Gastrocnemius medialis (tissue), 4 donors: ENCODE data around the gene GMFB. TPM values are rescaled to one million over a fixed set of nuclear protein-coding genes. Genes with fewer than 3 reads are reported as not detected.
"Not testable (repeated sequence)": the region's sequence is repeated elsewhere in the genome, so short reads cannot be mapped to it uniquely, and the experiment has no call there.

ENCODE experiments used
- ATAC-seq, 2 donors: fragments of 150-250 bp; one replicate each; pipeline ENCODE4 v1.9.1; 2016
- DNase-seq, 2 donors: peaks; one replicate each; pipeline ENCODE4 v3.0.0-alpha.2; 2019
- H3K27ac ChIP-seq, 4 donors: fragments of 200-600 bp; sonication (generic); 1 replicate in 1 of 4; 2 replicates in 3 of 4; pipeline ENCODE4 v1.5.1; 2016 to 2018; ENCODE audit warnings: mild to moderate bottlenecking in 2 of 4, moderate library complexity in 1 of 4
- H3K27me3 ChIP-seq, 3 donors: fragments of 200-600 bp; sonication (generic) in 2 of 3; 1 replicate in 1 of 3; 2 replicates in 2 of 3; pipeline versions ENCODE4 v1.5.1 to v1.6.0; 2016 to 2019; ENCODE audit warnings: mild to moderate bottlenecking in 1 of 3, moderate library complexity in 1 of 3
- H3K36me3 ChIP-seq, 2 donors: fragments of 200-600 bp; sonication (generic) in 1 of 2; one replicate each; pipeline ENCODE4 v1.5.1; 2017 to 2018
- H3K4me1 ChIP-seq, 2 donors: fragments of 200-600 bp; sonication (generic) in 1 of 2; one replicate each; pipeline ENCODE4 v1.5.1; 2016 to 2017; ENCODE audit warnings: mild to moderate bottlenecking in 2 of 2
- H3K4me3 ChIP-seq, 4 donors: fragments of 200-600 bp; sonication (generic) in 3 of 4; 1 replicate in 1 of 4; 2 replicates in 3 of 4; pipeline ENCODE4 v1.5.1; 2016 to 2019; ENCODE audit warnings: mild to moderate bottlenecking in 2 of 4
- H3K9me3 ChIP-seq, 3 donors: fragments of 200-600 bp; sonication (generic) in 2 of 3; 1 replicate in 1 of 3; 2 replicates in 2 of 3; pipeline ENCODE4 v1.5.1; 2016 to 2019
- CTCF ChIP-seq, 5 experiments: fragments of 450-650 bp in 3 of 5; fragments of 200-600 bp in 2 of 5; sonication (generic) in 2 of 5; IDR thresholded peaks in 4 of 5; conservative IDR thresholded peaks in 1 of 5; 1 replicate in 4 of 5; 2 replicates in 1 of 5; pipeline ENCODE4 v1.5.1; 2016 to 2019; ENCODE audit warnings: antibody characterized with exemption in 5 of 5, mild to moderate bottlenecking in 3 of 5, moderate library complexity in 3 of 5
- POLR2A ChIP-seq, 2 donors: fragments of 450-650 bp; IDR thresholded peaks; one replicate each; pipeline ENCODE4 v1.6.1; 2017; ENCODE audit warnings: antibody characterized with exemption in 2 of 2, mild to moderate bottlenecking in 2 of 2, moderate library complexity in 2 of 2
- in situ Hi-C, 4 donors: fragments of 200-750 bp; cut with MboI; loops; one replicate each; pipeline versions ENCODE4 v1.15.0 to v1.8.0; 2017; ENCODE audit warnings: low sequenced_read_pairs in 4 of 4
- intact Hi-C: fragments of 100-400 bp; cut with DNase I; formaldehyde crosslinking; loops from one replicate; pipeline ENCODE4 v1.15.1; 2023; ENCODE audit warnings: low total_unique reads
- total RNA-seq, 4 donors: library from RNA; depleted of rRNA; stranded (reverse); fragments of >200 nt; gene quantifications; one replicate each; pipeline versions ENCODE4 v1.1.0 to v1.2.3, GENCODE V29; 2016

Gene GMFB
- total RNA-seq, 4 donors from 2014 or later, result 5.0 to 21.7 (median 7.3) TPM

- TF ChIP-seq POLR2A (IDR thresholded peaks at IDR 0.05), result no peak
- no peak for TF ChIP-seq CTCF (IDR thresholded peaks at IDR 0.05 in 4 of 5, conservative IDR thresholded peaks at IDR 0.05 in 1 of 5)
- in situ Hi-C loops, result no loop called here
Measured at GRCh38 chr14:54457609-54457996, 31.2 kb downstream of the GMFB start.

GRCh38 chr14:54456820-54457608, 31.8 kb downstream of the GMFB start:
- H3K9me3 ChIP-seq, intact Hi-C loops, H3K36me3 ChIP-seq, H3K4me1 ChIP-seq, DNase-seq, ATAC-seq, H3K27me3 ChIP-seq, in situ Hi-C loops, H3K27ac ChIP-seq, H3K4me3 ChIP-seq: not testable (repeated sequence)

More at GRCh38 chr14:54457609-54457996, 31.2 kb downstream of the GMFB start:
- no peak overlapping the region for H3K27ac ChIP-seq
- H3K4me1 ChIP-seq, result no peaks in the 10 kb centered on the region
- DNase-seq, result no peak
- H3K4me3 ChIP-seq, result no peak overlapping the region
- intact Hi-C loops, result no loop called here
- no peaks in the 10 kb centered on the region for H3K27me3 ChIP-seq
- no peaks in the 10 kb centered on the region for H3K36me3 ChIP-seq
- no peaks in the 10 kb centered on the region for H3K9me3 ChIP-seq
- ATAC-seq, result no peak

DNA sequence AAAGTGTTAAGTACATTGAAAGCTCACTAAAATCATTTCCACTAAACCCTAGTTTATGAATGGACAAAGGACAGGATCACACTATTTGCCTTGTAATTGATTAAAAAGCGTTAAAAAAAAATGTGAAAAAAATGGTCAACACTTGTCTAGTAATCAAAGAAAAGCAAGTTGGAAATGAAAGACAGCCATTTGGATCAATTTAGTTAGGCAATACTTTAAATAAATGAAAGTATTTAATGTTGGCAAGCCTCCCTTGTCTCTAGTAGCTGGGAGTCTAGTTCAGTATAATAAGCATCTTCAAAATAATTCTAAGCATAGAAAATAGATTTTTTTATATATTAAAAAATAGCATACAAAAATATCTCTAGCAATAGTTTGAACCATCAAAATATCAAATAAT, 33.4 kb downstream of the GMFB start:
- intact Hi-C loops, result no loop called here
- TF ChIP-seq POLR2A (IDR thresholded peaks at IDR 0.05) (no peak), CTCF (IDR thresholded peaks at IDR 0.05 in 4 of 5, conservative IDR thresholded peaks at IDR 0.05 in 1 of 5) (no peak)

GRCh38 chr14:54453990-54454389, 34.8 kb downstream of the GMFB start:
- in situ Hi-C loops, result not testable (repeated sequence)

More for the DNA sequence above, 33.4 kb downstream of the GMFB start:
- DNase-seq (no peak), ATAC-seq (no peak)
- no peaks in the 10 kb centered on the region for H3K36me3 ChIP-seq
- no peaks in the 10 kb centered on the region for H3K27me3 ChIP-seq
- no peak overlapping the region for H3K4me3 ChIP-seq
- no peak overlapping the region for H3K27ac ChIP-seq
- no peaks in the 10 kb centered on the region for H3K9me3 ChIP-seq
- H3K4me1 ChIP-seq, result no peaks in the 10 kb centered on the region
- in situ Hi-C loops, result no loop called here

GRCh38 chr14:54453252-54453651, 35.5 kb downstream of the GMFB start:
- DNase-seq (no peak), ATAC-seq (no peak)
- Histone ChIP-seq H3K27me3 (no peaks in the 10 kb centered on the region), H3K27ac (no peak overlapping the region), H3K9me3 (no peaks in the 10 kb centered on the region), H3K4me3 (no peak overlapping the region), H3K36me3 (no peaks in the 10 kb centered on the region), H3K4me1 (no peaks in the 10 kb centered on the region)
- no peak for TF ChIP-seq POLR2A (IDR thresholded peaks at IDR 0.05)
- TF ChIP-seq CTCF (IDR thresholded peaks at IDR 0.05 in 4 of 5, conservative IDR thresholded peaks at IDR 0.05 in 1 of 5), result no peak
- intact Hi-C loops (no loop called here), in situ Hi-C loops (no loop called here)

More at GRCh38 chr14:54453990-54454389, 34.8 kb downstream of the GMFB start:
- H3K9me3 ChIP-seq, H3K4me1 ChIP-seq, ATAC-seq, H3K4me3 ChIP-seq, H3K27ac ChIP-seq, H3K36me3 ChIP-seq, H3K27me3 ChIP-seq, DNase-seq, intact Hi-C loops: not testable (repeated sequence)
